Gastrocnemius medialis (tissue), 4 donors: ENCODE measurements around the gene PITX2. TPM values are rescaled to one million over a fixed set of nuclear protein-coding genes. Genes with fewer than 3 reads are reported as not detected.

Experiments used
- ATAC-seq, 2 donors: fragments of 150-250 bp; one replicate each; pipeline ENCODE4 v1.9.1; 2016
- DNase-seq, 2 donors: peaks; one replicate each; pipeline ENCODE4 v3.0.0-alpha.2; 2019
- H3K27ac ChIP-seq, 4 donors: fragments of 200-600 bp; sonication (generic); 1 replicate in 1 of 4; 2 replicates in 3 of 4; pipeline ENCODE4 v1.5.1; 2016 to 2018; ENCODE audit warnings: mild to moderate bottlenecking in 2 of 4, moderate library complexity in 1 of 4
- H3K27me3 ChIP-seq, 3 donors: fragments of 200-600 bp; sonication (generic) in 2 of 3; 1 replicate in 1 of 3; 2 replicates in 2 of 3; pipeline versions ENCODE4 v1.5.1 to v1.6.0; 2016 to 2019; ENCODE audit warnings: mild to moderate bottlenecking in 1 of 3, moderate library complexity in 1 of 3
- H3K36me3 ChIP-seq, 2 donors: fragments of 200-600 bp; sonication (generic) in 1 of 2; one replicate each; pipeline ENCODE4 v1.5.1; 2017 to 2018
- H3K4me1 ChIP-seq, 2 donors: fragments of 200-600 bp; sonication (generic) in 1 of 2; one replicate each; pipeline ENCODE4 v1.5.1; 2016 to 2017; ENCODE audit warnings: mild to moderate bottlenecking in 2 of 2
- H3K4me3 ChIP-seq, 4 donors: fragments of 200-600 bp; sonication (generic) in 3 of 4; 1 replicate in 1 of 4; 2 replicates in 3 of 4; pipeline ENCODE4 v1.5.1; 2016 to 2019; ENCODE audit warnings: mild to moderate bottlenecking in 2 of 4
- H3K9me3 ChIP-seq, 3 donors: fragments of 200-600 bp; sonication (generic) in 2 of 3; 1 replicate in 1 of 3; 2 replicates in 2 of 3; pipeline ENCODE4 v1.5.1; 2016 to 2019
- CTCF ChIP-seq, 5 experiments: fragments of 450-650 bp in 3 of 5; fragments of 200-600 bp in 2 of 5; sonication (generic) in 2 of 5; IDR thresholded peaks in 4 of 5; conservative IDR thresholded peaks in 1 of 5; 1 replicate in 4 of 5; 2 replicates in 1 of 5; pipeline ENCODE4 v1.5.1; 2016 to 2019; ENCODE audit warnings: antibody characterized with exemption in 5 of 5, mild to moderate bottlenecking in 3 of 5, moderate library complexity in 3 of 5
- POLR2A ChIP-seq, 2 donors: fragments of 450-650 bp; IDR thresholded peaks; one replicate each; pipeline ENCODE4 v1.6.1; 2017; ENCODE audit warnings: antibody characterized with exemption in 2 of 2, mild to moderate bottlenecking in 2 of 2, moderate library complexity in 2 of 2
- in situ Hi-C, 4 donors: fragments of 200-750 bp; cut with MboI; loops; one replicate each; pipeline versions ENCODE4 v1.15.0 to v1.8.0; 2017; ENCODE audit warnings: low sequenced_read_pairs in 4 of 4
- intact Hi-C: fragments of 100-400 bp; cut with DNase I; formaldehyde crosslinking; loops from one replicate; pipeline ENCODE4 v1.15.1; 2023; ENCODE audit warnings: low total_unique reads
- total RNA-seq, 4 donors: library from RNA; depleted of rRNA; stranded (reverse); fragments of >200 nt; gene quantifications; one replicate each; pipeline versions ENCODE4 v1.1.0 to v1.2.3, GENCODE V29; 2016

Gene PITX2
- total RNA-seq, 4 donors from 2014 or later, result 30.5 to 58.9 (median 38.2) TPM

DNA sequence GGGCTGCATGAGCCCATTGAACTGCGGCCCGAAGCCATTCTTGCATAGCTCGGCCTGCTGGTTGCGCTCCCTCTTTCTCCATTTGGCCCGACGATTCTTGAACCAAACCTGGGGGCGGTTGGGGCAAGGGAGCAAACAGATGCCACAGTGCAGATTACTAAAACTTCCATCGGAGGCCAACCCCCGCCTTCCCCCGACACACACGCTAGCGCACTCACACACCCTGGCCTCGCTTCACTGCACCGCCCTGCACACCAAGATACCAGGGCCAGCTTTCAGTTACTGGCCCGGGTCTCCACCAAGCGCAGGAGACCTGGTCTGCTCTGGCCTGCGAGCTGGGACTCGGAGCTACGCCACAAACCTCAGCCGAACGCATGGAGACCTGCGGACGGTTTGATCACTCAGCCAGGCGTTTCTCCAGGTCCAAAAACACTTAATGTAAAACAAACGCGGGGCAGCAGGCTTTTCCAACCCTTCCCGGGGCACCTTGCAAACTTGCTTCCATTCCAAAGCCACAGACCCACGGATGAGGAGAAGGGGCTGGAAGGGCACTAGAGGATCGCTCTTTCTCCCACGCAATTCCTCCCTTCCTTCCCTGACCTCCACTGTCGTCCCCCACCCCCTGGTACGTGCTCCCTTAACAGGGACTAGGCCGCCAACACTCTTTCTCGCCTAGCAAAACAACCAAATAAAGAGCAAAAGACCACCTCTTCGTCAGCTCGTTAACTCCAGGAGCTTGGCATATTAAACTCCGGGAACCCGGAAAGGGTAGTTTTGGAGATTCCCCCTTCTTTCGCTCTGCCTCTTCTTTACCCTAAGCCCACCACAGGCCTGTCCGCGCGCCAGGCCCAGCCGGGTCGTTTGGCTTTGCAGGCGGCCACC, 4.1 kb downstream of the PITX2 start:
- ATAC-seq (no peak), DNase-seq (no peak)
- peak overlapping the region; percentile 74 to 82 (median 80) for H3K4me3 ChIP-seq
- H3K36me3 ChIP-seq, result peaks cover 0 to 15% of the 10 kb centered on the region in 2 donors
- H3K9me3 ChIP-seq, result no peaks in the 10 kb centered on the region
- intact Hi-C loops, result no loop called here
- TF ChIP-seq CTCF (IDR thresholded peaks at IDR 0.05 in 4 of 5, conservative IDR thresholded peaks at IDR 0.05 in 1 of 5) (no peak), POLR2A (IDR thresholded peaks at IDR 0.05) (no peak)
- H3K27me3 ChIP-seq, result peaks cover 3 to 11% (median 4%) of the 10 kb centered on the region in 3 donors
- peaks cover 16 to 18% of the 10 kb centered on the region in 2 donors for H3K4me1 ChIP-seq
- peak overlapping the region; percentile 95 to 99 (median 96) for H3K27ac ChIP-seq
- in situ Hi-C loops, result no loop called here

GRCh38 chr4:110617646-110618580, 5.0 kb downstream of the PITX2 start:
- Histone ChIP-seq H3K9me3 (no peaks in the 10 kb centered on the region), H3K27ac (peak overlapping the region; percentile 95 to 99 (median 96)), H3K36me3 (peaks cover 0 to 15% of the 10 kb centered on the region in 2 donors), H3K27me3 (peaks cover 3 to 11% (median 4%) of the 10 kb centered on the region in 3 donors), H3K4me1 (peaks cover 15% of the 10 kb centered on the region in 2 donors), H3K4me3 (peak overlapping the region in 1 of 4 donors; percentile 21)
- TF ChIP-seq POLR2A (IDR thresholded peaks at IDR 0.05), result no peak
- TF ChIP-seq CTCF (IDR thresholded peaks at IDR 0.05 in 4 of 5, conservative IDR thresholded peaks at IDR 0.05 in 1 of 5), result no peak
- ATAC-seq, result peak; percentile 13 to 18
- DNase-seq, result peak; percentile 58 to 82
- in situ Hi-C loops, result no loop called here
- intact Hi-C loops, result no loop called here

DNA sequence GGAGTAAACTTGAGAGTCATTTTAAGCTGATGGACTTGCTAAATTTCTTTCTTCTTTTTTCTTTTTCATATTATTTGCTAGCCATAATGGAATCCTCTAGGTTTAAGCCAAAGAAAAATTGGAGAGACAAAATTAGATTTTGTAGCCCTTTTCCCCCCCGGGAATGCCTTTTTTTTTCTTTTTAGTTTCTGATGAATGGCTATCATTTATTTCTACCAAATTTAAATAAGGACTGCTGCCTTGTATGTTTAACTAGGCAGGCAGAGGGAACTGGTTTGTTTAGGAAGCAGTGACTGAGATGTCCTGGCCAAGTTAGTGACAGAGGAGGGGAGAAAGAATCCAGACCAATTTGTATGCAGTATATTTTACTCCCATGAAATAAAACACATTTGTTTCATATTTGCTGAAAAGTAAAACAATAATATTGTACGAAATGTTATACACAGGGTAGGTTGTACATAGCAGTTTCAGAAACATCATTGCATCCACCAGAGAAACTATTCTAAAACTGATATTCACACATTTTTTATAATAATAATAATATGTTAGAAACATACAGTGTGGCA, 5.7 kb downstream of the PITX2 start:
- Histone ChIP-seq H3K4me3 (no peak overlapping the region), H3K4me1 (peaks cover 15% of the 10 kb centered on the region in 2 donors), H3K9me3 (no peaks in the 10 kb centered on the region), H3K27ac (peak overlapping the region in 2 of 4 donors; percentile 95 to 99), H3K27me3 (peaks cover 4 to 16% (median 8%) of the 10 kb centered on the region in 3 donors), H3K36me3 (peaks cover 0 to 15% of the 10 kb centered on the region in 2 donors)
- ATAC-seq (no peak), DNase-seq (no peak)
- no peak for TF ChIP-seq POLR2A (IDR thresholded peaks at IDR 0.05)
- no peak for TF ChIP-seq CTCF (IDR thresholded peaks at IDR 0.05 in 4 of 5, conservative IDR thresholded peaks at IDR 0.05 in 1 of 5)
- intact Hi-C loops, result no loop called here
- in situ Hi-C loops, result no loop called here

- H3K36me3 ChIP-seq, result peaks cover 0 to 15% of the 10 kb centered on the region in 2 donors
- no peak overlapping the region for H3K4me3 ChIP-seq
- in situ Hi-C loops, result no loop called here
- no peaks in the 10 kb centered on the region for H3K9me3 ChIP-seq
- intact Hi-C loops, result no loop called here
- DNase-seq, result no peak
- TF ChIP-seq POLR2A (IDR thresholded peaks at IDR 0.05) (no peak), CTCF (IDR thresholded peaks at IDR 0.05 in 4 of 5, conservative IDR thresholded peaks at IDR 0.05 in 1 of 5) (no peak)
- H3K4me1 ChIP-seq, result peaks cover 15% of the 10 kb centered on the region in 2 donors
- no peak for ATAC-seq
- peaks cover 4 to 21% (median 15%) of the 10 kb centered on the region in 3 donors for H3K27me3 ChIP-seq
- no peak overlapping the region for H3K27ac ChIP-seq
Measured at GRCh38 chr4:110616238-110617074, 6.4 kb downstream of the PITX2 start.
